GM12878 (cell line): ENCODE data around the gene HSD11B1L. TPM values are rescaled to one million over a fixed set of nuclear protein-coding genes. Genes with fewer than 3 reads are reported as not detected.

Source experiments
- ATAC-seq: fragments of 200-7000 bp; cut with Tn5 transposase; 3 replicates; pipeline ENCODE4 v1.9.1; 2020; ENCODE audit warnings: mild to moderate bottlenecking, moderate library complexity
- BruUV-seq: library from RNA; stranded (reverse); fragments of 400-500 nt; replicated peaks from 2 replicates; lab custom pipeline; 2021; lab: Mats Ljungman, UMichigan
- CTCF ChIA-PET: fragments of 300-600 bp; sonication (Branson Sonifier 250); formaldehyde crosslinking; extraction: SDS; loops from one replicate; lab custom pipeline; 2021; ENCODE audit warnings: inconsistent platforms; lab: Yijun Ruan, JAX
- POLR2A ChIA-PET: fragments of 350-600 bp; formaldehyde crosslinking; extraction: SDS; loops from one replicate; lab custom pipeline; 2021; ENCODE audit warnings: inconsistent platforms; lab: Charles Lee
- RAD21 ChIA-PET: fragments of 300-600 bp; sonication (Branson Sonifier 250); formaldehyde crosslinking; loops from one replicate; lab custom pipeline; 2023; ENCODE audit warnings: antibody characterized with exemption; ENCODE audit not compliant: unreplicated experiment; lab: Charles Lee
- SMC1A ChIA-PET: fragments of 300-600 bp; sonication (Branson Sonifier 250); formaldehyde crosslinking; loops from one replicate; lab custom pipeline; 2023; ENCODE audit not compliant: unreplicated experiment, uncharacterized antibody; lab: Charles Lee
- DNase-seq: peaks from one replicate; pipeline ENCODE4 v3.0.0-alpha.2; 2011; ENCODE audit warnings: low read depth, low spot score
- FAIRE-seq: peaks from 3 replicates; lab custom pipeline; 2011; peaks lifted over from hg19 to GRCh38; lab: Jason Lieb, UNC
- H2AFZ ChIP-seq: 2 replicates; pipeline ENCODE4 v1.6.0; 2011; ENCODE audit warnings: low read depth, low read length, control low read depth; ENCODE audit not compliant: control insufficient read depth
- H3K27ac ChIP-seq: 2 replicates; pipeline ENCODE4 v1.5.1; 2011; ENCODE audit warnings: control low read depth; ENCODE audit not compliant: control insufficient read depth, insufficient read depth
- H3K27me3 ChIP-seq, 2 experiments: replicated peaks in 1 of 2; 2 replicates each; pipeline versions ENCODE4 v1.6.0 to v1.6.1; 2011; ENCODE audit warnings: low read length in 1 of 2; ENCODE audit not compliant: control insufficient read depth in 2 of 2, insufficient read depth in 2 of 2
- H3K36me3 ChIP-seq, 2 experiments: 2 replicates each; pipeline ENCODE4 v1.5.1; 2011; ENCODE audit warnings: low read length in 1 of 2; ENCODE audit not compliant: control insufficient read depth in 2 of 2, insufficient read depth in 2 of 2
- H3K4me1 ChIP-seq: 2 replicates; pipeline ENCODE4 v1.6.1; 2011; ENCODE audit warnings: mild to moderate bottlenecking, low read length, moderate library complexity, mixed read lengths; ENCODE audit not compliant: control insufficient read depth, insufficient read depth
- H3K4me2 ChIP-seq: 2 replicates; pipeline ENCODE4 v1.6.0; 2011; ENCODE audit warnings: control low read depth; ENCODE audit not compliant: control insufficient read depth, insufficient read depth
- H3K4me3 ChIP-seq: fragments of 200-600 bp; sonication (generic); 2 replicates; pipeline ENCODE4 v1.5.1; 2016
- H3K79me2 ChIP-seq: 2 replicates; pipeline ENCODE4 v1.6.0; 2011; ENCODE audit warnings: low read length; ENCODE audit not compliant: control insufficient read depth, insufficient read depth
- H3K9ac ChIP-seq: 2 replicates; pipeline ENCODE4 v1.8.0; 2011; ENCODE audit warnings: low read length, control low read depth, mixed read lengths; ENCODE audit not compliant: control insufficient read depth, insufficient read depth
- H3K9me3 ChIP-seq: replicated peaks from 3 replicates; pipeline ENCODE4 v1.5.1; 2011; ENCODE audit warnings: mild to moderate bottlenecking, low read length; ENCODE audit not compliant: control insufficient read depth, insufficient read depth
- H4K20me1 ChIP-seq: 2 replicates; pipeline ENCODE4 v1.6.0; 2011; ENCODE audit not compliant: control insufficient read depth, insufficient read depth
- POLR2A ChIP-seq: IDR thresholded peaks from 2 replicates; pipeline ENCODE4 v1.6.1; 2011; ENCODE audit warnings: low read depth, mild to moderate bottlenecking, low read length
- STAT1 ChIP-seq: fragments of 450-650 bp; conservative IDR thresholded peaks from 2 replicates; pipeline ENCODE4 v1.6.1; 2014; ENCODE audit warnings: antibody characterized with exemption, mild to moderate bottlenecking
- WGBS: methylation state at CpG from one replicate; pipeline ENCODE4 v1.1.6; 2016; ENCODE audit warnings: low lambda C conversion rate; ENCODE audit not compliant: insufficient replicate concordance, insufficient coverage; ENCODE audit errors: missing lambda C conversion rate; 5-methylcytosine and 5-hydroxymethylcytosine counted together
- in situ Hi-C: fragments of 300-500 bp; cut with MboI; formaldehyde crosslinking; loops from 9 replicates; pipeline ENCODE4 v1.14.3; 2018; ENCODE audit warnings: mixed read lengths
- intact Hi-C: fragments of 100-400 bp; cut with micrococcal nuclease; formaldehyde crosslinking; loops from one replicate; pipeline ENCODE4 v1.14.2; 2022; ENCODE audit not compliant: unreplicated experiment
- polyA plus RNA-seq, 11 experiments: library from polyadenylated mRNA; depleted of rRNA in 4 of 11; unstranded in 6 of 11; stranded (reverse) in 5 of 11; fragments of >200 nt; fragmentation: Nextera tagmentation in 4 of 11; fragmentation: Illumina TruSeq in 1 of 11; extraction: Ambion mirVana in 4 of 11; extraction: Trizol in 1 of 11; gene quantifications; 1 replicate in 1 of 11; 2 replicates in 10 of 11; pipeline versions ENCODE4 v1.2.1 to v1.2.3, GENCODE V29; 2011 to 2016; ENCODE audit warnings: inconsistent platforms in 2 of 11, missing spikeins in 2 of 11, low read depth in 1 of 11
- total RNA-seq, 4 experiments: library from RNA; depleted of rRNA in 3 of 4; stranded (reverse); fragments of >200 nt in 3 of 4; fragmentation: Illumina TruSeq in 1 of 4; extraction: Trizol in 1 of 4; gene quantifications; 2 replicates each; pipeline versions ENCODE4 v1.2.1 to v1.2.3, GENCODE V29; 2013 to 2021
- TF ChIP-seq, protein P1 (sequence below): fragments of 450-650 bp; IDR thresholded peaks from 2 replicates; pipeline ENCODE4 v1.6.1; 2017; ENCODE audit warnings: borderline replicate concordance

The HSD11B1L gene
- total and polyA plus RNA-seq, 10 of the 15 experiments (the other 5 are each of a cell fraction or from before 2014, with no cell fraction given): 0.29 to 1.8 (median 1.1) TPM; not detected in 1

DNA sequence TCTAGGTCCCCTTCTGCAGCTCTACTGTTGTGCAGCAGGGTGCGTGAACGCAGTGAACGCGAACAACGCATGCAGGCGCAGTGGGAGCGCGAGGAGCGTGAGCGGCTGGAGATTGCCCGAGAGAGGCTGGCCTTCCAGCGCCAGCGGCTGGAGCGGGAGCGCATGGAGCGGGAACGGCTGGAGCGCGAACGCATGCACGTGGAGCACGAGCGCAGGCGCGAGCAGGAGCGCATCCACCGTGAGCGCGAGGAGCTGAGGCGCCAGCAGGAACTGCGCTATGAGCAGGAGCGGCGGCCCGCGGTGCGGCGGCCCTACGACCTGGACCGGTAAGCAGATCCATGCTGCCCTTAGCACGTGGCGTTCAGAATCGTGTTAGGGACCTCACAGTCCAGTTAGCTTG lies 19.3 kb upstream of the HSD11B1L start:
- no peak overlapping the region for H3K4me2 ChIP-seq
- no peaks in the 10 kb centered on the region for H3K79me2 ChIP-seq
- H3K9me3 ChIP-seq: no peaks in the 10 kb centered on the region
- no peak overlapping the region for H2AFZ ChIP-seq
- peaks cover 3% of the 10 kb centered on the region; the same call in 1 of the 2 replicates for H3K4me1 ChIP-seq
- H3K9ac ChIP-seq: no peak overlapping the region
- H4K20me1 ChIP-seq: no peaks in the 10 kb centered on the region; the same call in 1 of the 2 replicates
- ChIA-PET POLR2A (no interaction called here), RAD21 (no interaction called here), CTCF (no interaction called here), SMC1A (no interaction called here)
- in situ Hi-C loops: no loop called here
- FAIRE-seq (no peak), DNase-seq (no peak), ATAC-seq (no peak)
- peaks cover 32 to 39% of the 10 kb centered on the region in 2 experiments for H3K36me3 ChIP-seq
- over 99% methylated on average over 39 of the region's 42 CpGs for WGBS
- intact Hi-C loops: no loop called here
- no peaks in the 10 kb centered on the region for H3K27me3 ChIP-seq
- no TSS peak for BruUV-seq
- H3K27ac ChIP-seq: no peak overlapping the region
- TF ChIP-seq POLR2A: peak; percentile 58
- TF ChIP-seq, protein P1, sequence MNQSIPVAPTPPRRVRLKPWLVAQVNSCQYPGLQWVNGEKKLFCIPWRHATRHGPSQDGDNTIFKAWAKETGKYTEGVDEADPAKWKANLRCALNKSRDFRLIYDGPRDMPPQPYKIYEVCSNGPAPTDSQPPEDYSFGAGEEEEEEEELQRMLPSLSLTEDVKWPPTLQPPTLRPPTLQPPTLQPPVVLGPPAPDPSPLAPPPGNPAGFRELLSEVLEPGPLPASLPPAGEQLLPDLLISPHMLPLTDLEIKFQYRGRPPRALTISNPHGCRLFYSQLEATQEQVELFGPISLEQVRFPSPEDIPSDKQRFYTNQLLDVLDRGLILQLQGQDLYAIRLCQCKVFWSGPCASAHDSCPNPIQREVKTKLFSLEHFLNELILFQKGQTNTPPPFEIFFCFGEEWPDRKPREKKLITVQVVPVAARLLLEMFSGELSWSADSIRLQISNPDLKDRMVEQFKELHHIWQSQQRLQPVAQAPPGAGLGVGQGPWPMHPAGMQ: no peak
- TF ChIP-seq STAT1: no peak
- H3K4me3 ChIP-seq: no peak overlapping the region

DNA sequence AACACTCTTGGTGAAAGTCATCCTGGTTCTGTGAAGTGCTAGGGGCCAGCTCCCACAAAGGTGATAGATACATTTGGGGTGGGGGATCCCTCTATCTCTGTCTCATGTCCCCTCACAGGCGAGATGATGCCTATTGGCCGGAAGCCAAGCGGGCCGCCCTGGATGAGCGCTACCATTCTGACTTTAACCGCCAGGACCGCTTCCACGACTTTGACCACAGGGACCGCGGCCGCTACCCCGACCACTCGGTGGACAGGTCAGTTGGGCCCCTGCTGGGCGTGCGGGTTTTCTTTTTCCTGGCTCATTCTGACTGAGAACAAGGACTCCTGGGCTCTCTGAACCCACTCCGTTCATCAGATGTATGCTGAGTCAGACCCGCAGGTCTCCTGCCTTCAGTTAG lies 16.9 kb upstream of the HSD11B1L start:
- no peak for TF ChIP-seq POLR2A
- H3K36me3 ChIP-seq: peaks cover 36 to 47% of the 10 kb centered on the region in 2 experiments
- H3K4me3 ChIP-seq: no peak overlapping the region
- no peak for FAIRE-seq
- CTCF ChIA-PET: no interaction called here
- no peaks in the 10 kb centered on the region for H3K27me3 ChIP-seq
- intact Hi-C loops (no loop called here), in situ Hi-C loops (no loop called here)
- no peaks in the 10 kb centered on the region for H3K9me3 ChIP-seq
- H3K79me2 ChIP-seq: no peaks in the 10 kb centered on the region
- RAD21 ChIA-PET: no interaction called here
- H3K4me1 ChIP-seq: peaks cover 3% of the 10 kb centered on the region; the same call in 1 of the 2 replicates
- POLR2A ChIA-PET: no interaction called here
- no peak overlapping the region for H3K9ac ChIP-seq
- no TSS peak for BruUV-seq
- ATAC-seq: no peak
- H3K4me2 ChIP-seq: no peak overlapping the region
- DNase-seq: no peak
- SMC1A ChIA-PET: no interaction called here
- no peak overlapping the region for H2AFZ ChIP-seq
- 98% methylated on average over 17 of the region's 17 CpGs for WGBS
- H4K20me1 ChIP-seq: no peaks in the 10 kb centered on the region; the same call in 1 of the 2 replicates
- H3K27ac ChIP-seq: no peak overlapping the region
